ENCODE measurements around the gene CENATAC. TPM values are rescaled to one million over a fixed set of nuclear protein-coding genes. Genes with fewer than 3 reads are reported as not detected.

Gene CENATAC
- total RNA-seq, 1 experiment from 2014 or later: 88.0 TPM

GRCh38 chr11:119026970-119027369, 29.0 kb downstream of the CENATAC start:
- no peak overlapping the region for H3K27ac ChIP-seq (ENCODE audit: low read length)
- H3K9me3 ChIP-seq (ENCODE audit: low read length): no peaks in the 10 kb centered on the region
- H3K9me2 ChIP-seq (replicated peaks; ENCODE audit: low read length): no peaks in the 10 kb centered on the region
- H3K36me3 ChIP-seq (ENCODE audit: low read depth, low read length): peaks cover 27% of the 10 kb centered on the region
- TF ChIP-seq EZH2phosphoT487 (IDR thresholded peaks at IDR 0.05; ENCODE audit: borderline replicate concordance, low read length): no peak
- TF ChIP-seq, protein P1, sequence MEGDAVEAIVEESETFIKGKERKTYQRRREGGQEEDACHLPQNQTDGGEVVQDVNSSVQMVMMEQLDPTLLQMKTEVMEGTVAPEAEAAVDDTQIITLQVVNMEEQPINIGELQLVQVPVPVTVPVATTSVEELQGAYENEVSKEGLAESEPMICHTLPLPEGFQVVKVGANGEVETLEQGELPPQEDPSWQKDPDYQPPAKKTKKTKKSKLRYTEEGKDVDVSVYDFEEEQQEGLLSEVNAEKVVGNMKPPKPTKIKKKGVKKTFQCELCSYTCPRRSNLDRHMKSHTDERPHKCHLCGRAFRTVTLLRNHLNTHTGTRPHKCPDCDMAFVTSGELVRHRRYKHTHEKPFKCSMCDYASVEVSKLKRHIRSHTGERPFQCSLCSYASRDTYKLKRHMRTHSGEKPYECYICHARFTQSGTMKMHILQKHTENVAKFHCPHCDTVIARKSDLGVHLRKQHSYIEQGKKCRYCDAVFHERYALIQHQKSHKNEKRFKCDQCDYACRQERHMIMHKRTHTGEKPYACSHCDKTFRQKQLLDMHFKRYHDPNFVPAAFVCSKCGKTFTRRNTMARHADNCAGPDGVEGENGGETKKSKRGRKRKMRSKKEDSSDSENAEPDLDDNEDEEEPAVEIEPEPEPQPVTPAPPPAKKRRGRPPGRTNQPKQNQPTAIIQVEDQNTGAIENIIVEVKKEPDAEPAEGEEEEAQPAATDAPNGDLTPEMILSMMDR (conservative IDR thresholded peaks at IDR 0.05; ENCODE audit: low read depth, low read length): no peak
- TF ChIP-seq EZH2 (IDR thresholded peaks at IDR 0.05; ENCODE audit: low read length, unreplicated experiment): no peak
- ATAC-seq (no peak), DNase-seq (no peak)
- no peaks in the 10 kb centered on the region for H4K20me1 ChIP-seq (ENCODE audit: low read length)
- intact Hi-C loops (cut with micrococcal nuclease): no loop called here
- H3K4me2 ChIP-seq (ENCODE audit: low read length): no peak overlapping the region
- CTCF ChIA-PET: no interaction called here
- no TSS peak for BruUV-seq (replicated peaks)
- H3K4me1 ChIP-seq (ENCODE audit: insufficient read depth, low read length): peaks cover 16% of the 10 kb centered on the region
- no peak overlapping the region for H2AFZ ChIP-seq (ENCODE audit: low read length)
- H3F3A ChIP-seq (ENCODE audit: low read length, unreplicated experiment): peaks cover 5% of the 10 kb centered on the region
- H3K27me3 ChIP-seq (ENCODE audit: low read length): no peaks in the 10 kb centered on the region
- no peak overlapping the region for H3K4me3 ChIP-seq (ENCODE audit: low read length)
- POLR2A ChIA-PET (ENCODE audit: unreplicated experiment): interaction anchor here (0.5 kb wide), 1 partner anchor 1165 kb away, joined by 3 read pairs; no protein-coding TSS in a partner anchor
- H3K79me2 ChIP-seq (ENCODE audit: low read length): peaks cover 36% of the 10 kb centered on the region
- no peak overlapping the region for H3K9ac ChIP-seq (ENCODE audit: low read length)

GRCh38 chr11:119027561-119028345, 29.8 kb downstream of the CENATAC start:
- Histone ChIP-seq H3K27me3 (ENCODE audit: low read length) (no peaks in the 10 kb centered on the region), H3K27ac (ENCODE audit: low read length) (no peak overlapping the region), H2AFZ (ENCODE audit: low read length) (no peak overlapping the region), H4K20me1 (ENCODE audit: low read length) (no peaks in the 10 kb centered on the region), H3K4me1 (ENCODE audit: insufficient read depth, low read length) (peaks cover 16% of the 10 kb centered on the region), H3K9ac (ENCODE audit: low read length) (no peak overlapping the region), H3F3A (ENCODE audit: low read length, unreplicated experiment) (peaks cover 5% of the 10 kb centered on the region), H3K9me2 (replicated peaks; ENCODE audit: low read length) (no peaks in the 10 kb centered on the region), H3K36me3 (ENCODE audit: low read depth, low read length) (peaks cover 24% of the 10 kb centered on the region), H3K79me2 (ENCODE audit: low read length) (peaks cover 36% of the 10 kb centered on the region), H3K4me3 (ENCODE audit: low read length) (no peak overlapping the region), H3K9me3 (ENCODE audit: low read length) (no peaks in the 10 kb centered on the region), H3K4me2 (ENCODE audit: low read length) (no peak overlapping the region)
- no TSS peak for BruUV-seq (replicated peaks)
- TF ChIP-seq, protein P1 (conservative IDR thresholded peaks at IDR 0.05; ENCODE audit: low read depth, low read length): no peak
- TF ChIP-seq EZH2phosphoT487 (IDR thresholded peaks at IDR 0.05; ENCODE audit: borderline replicate concordance, low read length): no peak
- TF ChIP-seq EZH2 (IDR thresholded peaks at IDR 0.05; ENCODE audit: low read length, unreplicated experiment): no peak
- intact Hi-C loops (cut with micrococcal nuclease): no loop called here
- ChIA-PET CTCF (no interaction called here), POLR2A (ENCODE audit: unreplicated experiment) (no interaction called here)
- no peak for ATAC-seq
- no peak for DNase-seq

Data from PC-3 (cell line).